Embryonic facial prominence (tissue), 1 donor: Measurements from ENCODE around the gene ZXDC.

Experiments used
- DNase-seq: peaks from one replicate; pipeline ENCODE4 v3.0.0-alpha.2; 2016; ENCODE audit errors: extremely low spot score

ZXDC gene

DNA sequence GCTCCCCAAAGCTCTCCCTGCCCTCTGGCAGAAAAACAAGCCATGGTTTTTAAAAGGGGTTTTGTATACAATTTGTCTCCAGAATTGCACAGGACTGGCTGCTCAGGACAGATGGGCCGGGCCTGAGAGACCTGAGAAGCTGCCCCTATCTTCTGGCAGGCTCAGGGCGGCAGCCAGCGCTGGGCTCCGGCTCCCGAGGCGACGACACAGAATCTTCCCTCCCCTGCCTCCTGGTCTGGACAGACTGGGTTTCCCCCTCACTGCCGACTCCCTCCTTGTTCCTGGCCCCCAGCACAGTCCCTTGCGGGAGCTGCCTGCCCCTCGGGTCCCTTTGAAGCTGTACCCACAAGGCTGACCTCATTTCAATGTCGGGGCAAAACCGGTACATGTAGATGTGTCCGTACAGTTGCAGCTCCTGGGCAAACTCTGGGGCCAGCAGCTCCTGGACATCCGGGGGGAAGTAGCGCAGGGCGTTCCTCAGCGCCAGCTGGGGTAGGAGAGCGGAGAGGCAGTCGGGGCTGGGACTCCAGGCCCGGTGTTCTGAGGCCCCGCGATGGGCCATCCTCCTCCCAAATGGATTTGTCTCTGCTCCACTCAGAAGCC lies 34.7 kb upstream of the ZXDC start:
- DNase-seq: no peak

DNA sequence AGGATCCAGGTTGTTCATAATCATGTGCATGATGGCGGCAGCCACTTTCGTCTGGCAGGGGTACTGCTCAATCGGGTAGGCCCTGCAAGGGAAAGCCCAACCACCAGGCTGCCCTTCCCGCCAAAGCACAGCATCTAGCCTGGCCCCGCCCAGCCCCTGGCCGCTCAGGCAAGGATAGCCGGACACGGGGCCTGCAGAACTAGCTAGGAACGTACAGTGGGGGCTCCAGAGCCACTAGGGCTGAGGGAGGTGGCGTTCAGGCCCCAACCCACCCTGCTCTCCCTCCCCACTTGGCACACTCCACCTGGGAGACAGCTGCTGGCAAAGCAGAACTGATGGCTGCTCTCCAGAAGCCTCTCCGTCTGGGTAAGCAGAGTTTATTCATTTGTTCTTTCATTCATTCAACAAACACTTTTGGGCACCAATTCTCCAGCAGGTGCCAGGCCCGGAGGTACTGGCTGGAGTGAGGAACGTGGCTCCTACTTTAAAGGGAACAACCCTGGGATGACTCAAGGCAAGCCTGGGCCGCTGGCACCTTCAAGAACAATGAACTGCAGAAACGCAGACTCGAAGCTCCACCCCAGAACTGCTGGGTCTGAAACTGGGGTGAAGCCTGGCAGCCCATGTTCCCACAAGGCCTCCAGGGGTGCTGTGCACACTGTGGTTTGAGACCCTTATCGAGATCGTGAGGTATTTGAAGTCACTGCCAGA lies 34.1 kb upstream of the ZXDC start:
- no peak for DNase-seq

DNA sequence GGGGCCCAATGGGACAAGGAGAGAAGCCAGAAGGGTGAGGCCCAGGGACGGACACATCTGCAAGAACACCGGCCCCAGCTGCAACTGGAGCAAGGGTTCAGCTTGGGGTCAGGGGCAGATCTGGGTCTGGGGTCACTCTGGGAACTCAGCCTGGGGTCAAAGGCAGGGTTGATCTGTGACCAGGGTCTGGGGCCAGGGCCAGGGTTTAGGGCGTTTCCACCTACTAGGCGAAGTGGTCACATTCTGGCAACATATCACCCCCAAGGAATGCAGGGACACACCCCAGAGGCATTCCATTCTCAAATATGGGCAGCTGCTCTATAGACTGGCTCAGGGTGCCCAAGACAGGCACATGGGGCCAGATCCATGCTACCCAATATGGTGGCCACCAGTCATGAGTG lies 32.9 kb upstream of the ZXDC start:
- DNase-seq: no peak

DNA sequence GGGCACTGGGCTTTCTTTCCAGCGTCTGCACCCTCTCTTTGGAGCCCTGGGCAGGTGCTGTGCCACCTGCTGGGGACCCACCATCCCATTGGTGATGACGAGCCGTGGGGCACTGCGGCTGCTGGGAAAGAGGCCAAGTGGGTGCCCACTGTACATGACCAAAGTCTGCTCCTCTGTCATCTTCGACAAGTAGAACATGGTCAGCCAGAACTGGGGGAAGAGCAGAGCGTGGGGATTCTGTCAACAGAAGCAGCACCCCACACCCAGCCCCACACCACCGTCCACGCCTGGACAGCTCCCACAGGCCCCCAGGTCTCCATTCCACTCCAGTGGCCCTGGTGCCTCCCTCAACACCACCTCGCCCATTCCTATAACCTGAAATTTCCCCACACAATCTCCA lies 32.2 kb upstream of the ZXDC start:
- DNase-seq: no peak

DNA sequence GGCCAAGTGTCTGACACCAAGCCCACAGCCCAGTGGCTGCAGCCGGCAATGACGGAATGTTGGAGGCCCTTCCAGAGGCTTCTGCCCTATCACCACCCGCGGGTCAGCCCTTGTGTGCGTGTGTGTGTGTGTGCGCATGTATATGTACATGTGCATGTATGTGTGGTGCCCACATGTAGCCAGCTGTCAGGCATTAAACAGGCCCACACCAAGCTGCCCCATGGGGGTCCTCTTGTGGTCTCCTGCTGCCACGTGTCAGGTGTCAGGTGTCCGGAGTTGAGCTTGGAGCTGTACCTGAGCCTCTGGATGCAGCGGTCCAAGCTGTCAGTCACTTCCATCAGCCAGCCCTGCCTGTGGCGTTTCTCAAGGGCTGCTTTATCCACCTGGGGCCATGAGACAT lies 28.0 kb upstream of the ZXDC start:
- DNase-seq: no peak

DNA sequence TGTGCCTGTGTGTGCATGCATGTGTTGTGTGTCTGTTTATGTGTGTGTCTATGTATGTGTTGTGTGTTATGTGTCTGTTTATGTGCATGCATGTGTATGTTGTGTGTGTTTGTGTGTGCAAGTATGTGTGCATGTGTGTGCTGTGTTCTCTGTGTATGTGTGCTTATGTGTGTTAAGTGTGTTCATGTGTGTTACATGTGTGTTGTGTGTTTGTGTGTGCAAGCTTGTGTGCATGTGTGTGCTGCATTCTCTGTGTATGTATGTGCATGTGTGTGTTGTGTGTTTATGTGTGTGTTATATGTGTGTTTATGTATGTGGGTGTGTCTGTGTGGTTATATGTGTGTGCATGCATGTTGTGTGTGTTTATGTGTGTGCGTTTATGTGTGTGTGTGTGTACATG lies 27.0 kb upstream of the ZXDC start:
- DNase-seq: no peak

DNA sequence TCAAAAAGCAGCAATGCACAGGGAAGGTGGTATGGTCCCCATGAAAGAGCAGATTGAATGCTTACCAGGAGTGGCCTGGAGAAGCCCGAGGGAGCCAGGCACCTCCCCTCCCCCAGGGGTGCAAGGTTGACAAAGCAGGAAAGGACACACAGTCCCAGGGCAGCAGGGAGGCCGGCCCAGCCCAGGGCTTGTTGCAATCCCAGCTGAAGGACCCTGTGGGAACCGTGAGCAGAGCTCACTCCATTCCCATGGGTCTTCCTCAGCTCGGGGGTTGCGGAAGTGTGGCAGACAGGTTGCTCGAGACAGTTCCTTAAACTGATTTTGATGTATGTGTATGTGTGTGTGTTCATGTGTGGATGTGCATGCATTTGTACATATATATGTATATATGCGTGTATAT lies 26.0 kb upstream of the ZXDC start:
- DNase-seq: no peak

DNA sequence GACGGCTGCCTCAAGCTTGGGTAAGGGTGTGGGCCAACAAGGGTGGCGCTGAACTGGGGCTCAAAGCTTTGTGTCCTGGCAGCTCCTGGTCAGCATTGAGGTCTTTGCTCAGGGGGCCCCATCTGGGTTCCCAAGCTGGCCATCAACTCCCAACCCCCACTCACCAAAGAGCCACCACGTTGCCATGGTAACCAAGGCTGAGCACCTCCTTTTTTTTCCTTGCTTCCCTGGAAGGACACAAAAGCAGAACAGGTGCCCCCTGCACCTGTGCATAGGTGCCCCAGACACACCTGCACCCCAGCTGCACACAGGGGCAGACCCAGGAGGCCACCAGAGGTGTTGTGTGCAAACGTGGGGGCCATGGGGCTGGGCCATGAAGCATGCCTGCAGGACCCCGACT lies 25.4 kb upstream of the ZXDC start:
- no peak for DNase-seq

DNA sequence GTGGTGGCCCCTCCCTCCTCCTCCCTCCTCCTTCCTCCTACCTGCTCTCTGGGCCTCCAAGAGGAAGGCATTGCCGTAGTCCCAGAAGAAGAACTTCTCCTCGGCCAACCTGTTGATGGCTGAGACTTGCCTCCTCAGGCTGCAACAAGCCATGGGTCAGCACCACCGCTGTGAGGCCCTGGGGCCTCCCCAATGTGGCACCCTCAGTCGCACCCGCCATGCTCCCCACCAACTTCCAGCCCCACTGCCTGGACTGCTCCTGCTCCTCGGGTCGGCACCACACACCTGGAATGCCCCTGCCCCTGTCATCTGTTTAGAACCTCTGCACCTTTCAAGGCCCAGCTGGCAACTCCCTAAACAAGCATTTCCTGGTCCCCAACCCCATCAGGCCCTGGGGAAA lies 24.3 kb upstream of the ZXDC start:
- no peak for DNase-seq

DNA sequence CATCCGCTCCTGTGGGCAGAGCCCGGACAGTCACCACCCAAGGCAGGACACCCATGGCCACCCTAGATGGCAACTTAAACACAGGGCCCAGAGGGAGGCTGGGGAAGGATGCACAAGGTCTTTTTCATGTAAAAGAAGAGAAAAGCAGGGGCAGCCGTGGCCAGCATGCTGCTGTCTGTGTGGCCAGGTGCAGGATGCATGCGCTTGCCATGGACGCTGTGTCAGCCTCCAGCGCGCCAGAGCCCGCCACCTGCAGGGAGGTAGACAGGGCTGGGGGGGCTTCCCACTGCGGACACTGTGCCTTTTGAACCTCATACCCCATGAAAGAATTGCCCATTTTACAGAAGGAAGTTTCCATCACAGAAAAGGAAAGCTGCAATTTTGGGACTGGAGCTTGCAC lies 23.7 kb upstream of the ZXDC start:
- no peak for DNase-seq

DNA sequence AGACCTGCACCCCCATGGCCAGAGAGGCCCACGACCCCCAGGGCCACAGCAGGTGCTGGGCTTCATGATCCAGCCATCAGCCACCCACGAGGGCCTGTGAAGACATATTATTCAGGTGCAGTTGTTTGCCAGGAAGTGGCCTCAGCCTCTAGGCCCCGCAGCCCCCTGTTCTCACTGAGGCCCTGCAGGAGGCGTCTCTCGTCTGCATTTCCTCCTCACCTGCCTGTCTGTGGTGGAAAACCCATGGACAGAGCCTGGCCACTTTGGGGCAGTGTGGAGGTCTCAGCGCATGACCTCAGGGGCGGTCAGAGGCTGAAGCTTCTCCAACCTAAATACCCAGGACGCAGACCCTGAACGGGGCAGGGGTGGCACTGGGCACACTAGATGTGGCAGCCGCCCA lies 23.2 kb upstream of the ZXDC start:
- no peak for DNase-seq

DNA sequence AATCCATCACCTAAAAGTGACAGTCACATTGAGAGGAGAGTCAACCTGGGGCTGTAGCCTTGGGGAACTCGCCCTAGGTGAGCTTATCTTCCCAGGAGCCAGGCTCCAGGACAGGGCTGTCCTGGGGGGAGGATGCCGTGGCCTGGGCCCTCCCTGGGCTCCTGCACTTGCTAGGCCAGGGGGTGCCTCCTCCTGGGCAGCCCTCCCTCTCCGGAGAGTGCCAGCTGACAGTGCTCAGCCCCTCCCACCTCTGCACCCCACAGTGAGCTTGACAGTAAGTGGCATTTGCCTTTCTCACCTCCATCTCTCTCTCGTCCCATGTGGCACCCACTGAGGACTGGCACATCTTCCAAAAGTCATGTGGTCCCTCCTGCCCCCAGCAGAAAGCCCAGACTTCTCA lies 22.8 kb upstream of the ZXDC start:
- no peak for DNase-seq

DNA sequence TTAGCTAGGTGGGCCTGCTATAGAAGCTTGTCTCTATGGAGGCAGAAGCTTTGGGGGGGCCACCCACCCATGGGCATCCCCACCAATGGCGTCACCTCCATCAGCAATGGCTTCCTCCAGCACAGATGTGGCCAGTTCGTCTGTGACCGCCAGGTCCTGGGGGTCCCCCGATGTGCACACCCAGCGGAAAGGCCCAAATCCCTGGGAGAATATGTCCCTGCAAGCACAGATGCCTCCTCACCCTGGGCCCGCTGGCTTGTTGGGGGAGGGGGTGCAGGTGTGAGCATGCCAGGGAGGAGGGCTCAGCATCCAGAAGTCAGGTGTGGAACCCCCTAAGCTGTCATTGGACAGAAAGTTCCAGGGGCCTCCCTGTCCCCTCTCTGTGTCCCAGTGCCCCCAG lies 22.3 kb upstream of the ZXDC start:
- DNase-seq: no peak

DNA sequence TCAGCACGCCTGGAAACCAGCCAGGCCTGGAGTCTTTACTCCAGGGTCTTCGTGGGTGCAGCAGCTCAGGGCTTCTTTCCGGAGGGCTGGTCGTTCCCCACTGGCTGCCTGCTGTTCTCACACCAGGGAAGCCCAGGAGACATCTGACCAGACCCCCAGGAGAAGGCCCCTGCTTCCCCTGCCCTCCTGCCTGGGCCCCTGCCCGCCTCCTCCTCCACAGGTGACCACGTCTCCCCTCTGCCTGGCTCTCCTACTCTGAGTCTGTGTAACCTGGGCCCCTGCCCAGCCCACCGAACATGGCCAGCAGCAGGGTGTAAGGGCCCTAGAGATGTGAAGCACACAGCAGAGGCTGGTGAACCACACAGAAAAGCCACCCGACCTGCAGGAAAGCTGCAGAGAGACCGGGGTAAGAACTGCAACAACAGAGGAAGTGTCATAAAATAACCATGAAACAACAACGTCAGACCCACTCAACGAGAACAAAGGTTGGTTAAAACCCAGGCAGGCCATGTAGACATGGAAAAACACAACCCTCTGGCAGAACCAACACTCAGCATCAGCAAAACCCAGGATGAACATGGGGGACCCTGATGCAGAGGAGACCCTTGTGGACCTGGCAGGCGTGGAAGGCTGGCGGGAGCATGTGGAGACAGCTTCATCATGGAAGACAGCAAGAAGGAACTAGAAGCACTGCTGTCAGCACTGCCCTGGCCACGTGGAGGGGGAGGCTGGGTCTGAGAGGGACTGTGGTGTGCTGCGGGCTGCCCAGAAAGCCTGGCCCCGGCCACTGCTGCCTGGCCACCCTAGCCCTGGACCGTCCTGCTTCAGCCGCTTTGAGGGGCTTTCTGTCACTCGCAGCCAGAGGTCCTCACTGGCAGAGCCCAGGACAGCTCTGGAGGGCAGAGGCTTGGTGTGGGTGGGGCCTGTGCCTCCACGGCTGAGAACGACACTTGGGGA lies 21.5 kb upstream of the ZXDC start:
- DNase-seq: no peak

DNA sequence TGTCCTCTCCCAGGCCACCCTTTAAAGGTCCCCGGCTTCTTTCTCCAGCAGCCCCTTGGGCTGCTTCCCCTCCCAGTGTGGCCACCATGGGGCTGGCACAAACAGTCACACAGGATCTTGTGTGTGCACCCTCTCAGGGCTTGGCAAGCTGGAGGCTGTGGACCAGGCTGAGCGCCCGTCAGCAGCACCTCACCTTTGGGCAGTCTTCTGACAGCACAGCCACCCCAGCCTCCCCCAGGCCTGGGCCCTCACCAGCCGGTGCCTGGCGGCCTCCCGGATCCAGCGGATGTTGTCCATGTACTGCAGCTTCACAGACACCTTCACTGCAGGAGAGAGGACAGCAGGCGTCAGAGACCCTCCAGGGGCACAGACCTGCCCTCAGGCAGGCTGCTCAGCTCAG lies 20.1 kb upstream of the ZXDC start:
- DNase-seq: no peak

DNA sequence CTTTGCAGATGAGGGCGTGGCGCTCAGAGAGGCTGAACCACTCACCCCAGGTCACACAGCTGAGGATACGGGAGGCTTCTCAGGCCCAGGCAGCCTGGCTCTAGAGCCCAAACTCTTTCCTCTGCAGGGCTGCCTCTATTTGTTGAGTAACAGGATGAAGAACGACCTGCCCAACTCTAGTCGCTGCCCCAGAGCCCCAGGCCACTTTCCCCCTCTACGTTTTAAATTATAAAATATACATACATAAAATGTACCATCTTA lies 19.2 kb upstream of the ZXDC start:
- DNase-seq: no peak

DNA sequence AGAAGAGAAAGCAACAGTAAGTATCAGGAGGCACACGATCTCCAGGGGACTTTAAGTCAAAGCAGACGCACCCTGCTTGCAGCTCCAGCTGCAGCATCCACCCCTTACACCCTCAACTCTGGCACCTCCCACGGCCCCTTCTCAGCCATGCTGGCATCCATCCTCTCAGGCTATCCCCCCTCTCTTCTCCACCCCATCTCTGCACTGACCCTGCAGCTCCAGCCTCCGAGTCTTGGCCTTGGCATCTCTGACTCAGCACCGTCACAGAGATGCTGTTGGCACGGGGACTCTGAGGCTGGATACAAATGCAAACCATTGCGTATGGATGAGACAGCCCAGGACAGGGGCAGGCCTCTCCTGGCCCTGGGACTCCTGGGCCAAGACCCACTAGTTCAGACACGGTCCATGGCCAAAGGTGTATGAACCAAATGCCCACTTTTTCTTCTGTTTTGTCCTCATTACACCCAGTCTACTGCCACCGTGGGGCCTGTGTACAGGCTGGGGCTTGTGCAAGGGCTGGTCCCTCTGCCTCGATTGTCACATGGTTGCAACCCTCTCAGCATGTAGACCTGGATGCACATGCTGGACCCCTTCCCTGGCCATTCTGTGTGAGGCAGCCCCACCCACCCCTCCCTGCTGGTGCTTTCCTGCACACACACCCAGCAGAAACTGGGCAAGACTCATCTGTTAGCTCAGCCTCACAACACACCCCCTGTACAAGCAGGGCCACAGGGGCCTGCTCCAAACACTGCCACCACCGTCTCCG lies 18.7 kb upstream of the ZXDC start:
- DNase-seq: no peak

DNA sequence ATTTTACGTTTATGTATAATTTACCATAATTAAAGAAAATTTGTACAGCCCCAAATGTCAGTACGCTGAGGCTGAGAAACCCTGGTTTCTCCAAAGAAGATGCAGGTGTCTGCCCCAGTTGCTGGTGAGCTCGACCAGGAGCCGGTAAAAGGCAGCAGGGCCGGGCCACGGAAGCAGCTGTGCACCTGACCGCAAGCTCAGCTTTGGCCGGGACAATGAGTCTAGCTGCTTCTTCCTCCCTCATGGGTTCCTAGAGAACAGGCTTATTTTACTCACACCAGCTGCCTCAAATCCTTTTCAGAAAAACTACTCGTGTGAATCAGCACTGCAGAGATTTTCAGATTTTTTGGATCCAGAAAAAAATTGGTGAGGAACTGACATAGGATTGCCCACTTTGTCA lies 18.0 kb upstream of the ZXDC start:
- DNase-seq: no peak

DNA sequence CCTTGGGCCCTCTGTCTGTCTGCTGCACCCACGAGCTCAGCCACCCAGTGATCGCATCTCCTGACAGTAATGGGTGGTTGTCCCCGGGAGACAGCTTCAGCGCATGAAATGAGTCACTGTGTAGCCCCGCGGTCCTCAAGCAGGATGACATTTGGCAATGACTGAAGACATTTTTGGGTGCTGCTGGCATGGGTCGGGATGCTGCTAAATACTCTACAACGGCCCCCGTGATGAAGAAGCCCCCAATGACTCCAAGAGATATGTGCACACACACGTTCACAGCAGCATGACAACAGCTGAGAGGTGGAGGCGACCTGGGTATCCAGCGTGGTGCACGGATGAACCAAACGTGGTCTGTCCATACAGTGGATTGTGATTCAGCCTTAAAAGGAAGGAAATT lies 17.4 kb upstream of the ZXDC start:
- no peak for DNase-seq

DNA sequence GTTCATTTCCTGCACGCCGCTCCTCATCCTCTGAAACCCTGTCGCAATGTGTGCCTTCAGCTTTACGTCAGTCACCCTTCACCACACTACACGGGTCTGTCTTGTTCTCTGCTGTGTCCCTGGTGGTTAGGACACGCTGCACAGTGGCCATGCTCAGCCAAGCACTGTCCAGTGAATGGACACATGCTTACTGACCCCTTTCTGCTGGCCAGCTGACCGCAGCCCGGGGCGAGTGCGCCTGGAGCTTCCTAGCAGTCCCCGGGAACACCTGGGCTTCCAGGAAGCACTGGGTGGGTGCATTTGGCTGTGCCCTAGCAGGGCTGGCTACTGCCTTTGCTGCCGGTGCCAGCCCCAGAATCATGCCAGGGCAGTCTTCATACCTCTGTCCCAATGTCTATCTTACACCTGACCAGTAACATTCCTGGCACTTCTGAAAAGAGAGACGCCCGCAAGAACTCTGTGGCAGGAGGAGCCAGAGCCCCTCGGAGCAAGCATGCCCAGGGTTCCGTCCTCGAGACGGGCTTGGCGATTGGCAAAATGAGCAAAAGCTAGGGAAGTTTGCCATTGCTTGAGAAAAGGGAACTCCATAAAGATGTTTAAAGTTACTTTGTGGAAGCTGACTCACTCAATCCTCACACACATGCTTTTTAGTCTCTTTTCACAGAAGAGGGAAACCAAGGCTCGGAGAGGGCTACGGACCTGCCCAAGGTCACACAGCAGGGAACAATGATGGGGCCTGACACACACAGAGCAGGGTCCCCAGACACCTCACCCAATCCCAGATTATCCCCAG lies 15.7 kb upstream of the ZXDC start:
- DNase-seq: no peak

DNA sequence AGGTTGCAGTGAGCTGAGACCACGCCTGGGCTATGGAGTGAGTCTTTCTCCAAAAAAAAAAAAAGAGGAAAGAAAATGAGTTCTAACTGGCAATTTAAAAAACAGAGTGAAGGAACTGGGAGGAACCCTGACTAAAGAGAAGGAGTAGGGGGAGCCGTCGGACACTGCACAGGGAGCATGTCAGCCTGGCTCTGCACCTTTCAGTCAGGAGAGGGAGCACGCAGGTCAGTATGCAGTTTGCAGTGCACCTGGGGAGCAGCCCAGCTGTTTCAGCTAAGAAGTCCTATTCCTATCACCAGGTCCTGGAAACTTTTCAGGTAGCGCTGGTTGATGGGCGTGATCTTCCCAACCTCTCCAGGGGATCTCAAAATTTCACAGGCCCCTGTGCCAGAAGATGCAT lies 14.9 kb upstream of the ZXDC start:
- no peak for DNase-seq
